GM12878 (cell line): ENCODE measurements around the gene SPTBN1. TPM values are rescaled to one million over a fixed set of nuclear protein-coding genes. Genes with fewer than 3 reads are reported as not detected.

Experiments
- ATAC-seq: fragments of 200-7000 bp; cut with Tn5 transposase; 3 replicates; pipeline ENCODE4 v1.9.1; 2020; ENCODE audit warnings: mild to moderate bottlenecking, moderate library complexity
- BruUV-seq: library from RNA; stranded (reverse); fragments of 400-500 nt; replicated peaks from 2 replicates; lab custom pipeline; 2021; lab: Mats Ljungman, UMichigan
- CTCF ChIA-PET: fragments of 300-600 bp; sonication (Branson Sonifier 250); formaldehyde crosslinking; extraction: SDS; loops from one replicate; lab custom pipeline; 2021; ENCODE audit warnings: inconsistent platforms; lab: Yijun Ruan, JAX
- POLR2A ChIA-PET: fragments of 350-600 bp; formaldehyde crosslinking; extraction: SDS; loops from one replicate; lab custom pipeline; 2021; ENCODE audit warnings: inconsistent platforms; lab: Charles Lee
- RAD21 ChIA-PET: fragments of 300-600 bp; sonication (Branson Sonifier 250); formaldehyde crosslinking; loops from one replicate; lab custom pipeline; 2023; ENCODE audit warnings: antibody characterized with exemption; ENCODE audit not compliant: unreplicated experiment; lab: Charles Lee
- SMC1A ChIA-PET: fragments of 300-600 bp; sonication (Branson Sonifier 250); formaldehyde crosslinking; loops from one replicate; lab custom pipeline; 2023; ENCODE audit not compliant: unreplicated experiment, uncharacterized antibody; lab: Charles Lee
- DNase-seq: peaks from one replicate; pipeline ENCODE4 v3.0.0-alpha.2; 2011; ENCODE audit warnings: low read depth, low spot score
- FAIRE-seq: peaks from 3 replicates; lab custom pipeline; 2011; peaks lifted over from hg19 to GRCh38; lab: Jason Lieb, UNC
- H2AFZ ChIP-seq: 2 replicates; pipeline ENCODE4 v1.6.0; 2011; ENCODE audit warnings: low read depth, low read length, control low read depth; ENCODE audit not compliant: control insufficient read depth
- H3K27ac ChIP-seq: 2 replicates; pipeline ENCODE4 v1.5.1; 2011; ENCODE audit warnings: control low read depth; ENCODE audit not compliant: control insufficient read depth, insufficient read depth
- H3K27me3 ChIP-seq, 2 experiments: replicated peaks in 1 of 2; 2 replicates each; pipeline versions ENCODE4 v1.6.0 to v1.6.1; 2011; ENCODE audit warnings: low read length in 1 of 2; ENCODE audit not compliant: control insufficient read depth in 2 of 2, insufficient read depth in 2 of 2
- H3K36me3 ChIP-seq, 2 experiments: 2 replicates each; pipeline ENCODE4 v1.5.1; 2011; ENCODE audit warnings: low read length in 1 of 2; ENCODE audit not compliant: control insufficient read depth in 2 of 2, insufficient read depth in 2 of 2
- H3K4me1 ChIP-seq: 2 replicates; pipeline ENCODE4 v1.6.1; 2011; ENCODE audit warnings: mild to moderate bottlenecking, low read length, moderate library complexity, mixed read lengths; ENCODE audit not compliant: control insufficient read depth, insufficient read depth
- H3K4me2 ChIP-seq: 2 replicates; pipeline ENCODE4 v1.6.0; 2011; ENCODE audit warnings: control low read depth; ENCODE audit not compliant: control insufficient read depth, insufficient read depth
- H3K4me3 ChIP-seq: fragments of 200-600 bp; sonication (generic); 2 replicates; pipeline ENCODE4 v1.5.1; 2016
- H3K79me2 ChIP-seq: 2 replicates; pipeline ENCODE4 v1.6.0; 2011; ENCODE audit warnings: low read length; ENCODE audit not compliant: control insufficient read depth, insufficient read depth
- H3K9ac ChIP-seq: 2 replicates; pipeline ENCODE4 v1.8.0; 2011; ENCODE audit warnings: low read length, control low read depth, mixed read lengths; ENCODE audit not compliant: control insufficient read depth, insufficient read depth
- H3K9me3 ChIP-seq: replicated peaks from 3 replicates; pipeline ENCODE4 v1.5.1; 2011; ENCODE audit warnings: mild to moderate bottlenecking, low read length; ENCODE audit not compliant: control insufficient read depth, insufficient read depth
- H4K20me1 ChIP-seq: 2 replicates; pipeline ENCODE4 v1.6.0; 2011; ENCODE audit not compliant: control insufficient read depth, insufficient read depth
- MTA2 ChIP-seq: fragments of 450-650 bp; IDR thresholded peaks from 2 replicates; pipeline ENCODE4 v1.6.1; 2016; ENCODE audit warnings: low read depth, mild to moderate bottlenecking, moderate library complexity
- WGBS: methylation state at CpG from one replicate; pipeline ENCODE4 v1.1.6; 2016; ENCODE audit warnings: low lambda C conversion rate; ENCODE audit not compliant: insufficient replicate concordance, insufficient coverage; ENCODE audit errors: missing lambda C conversion rate; 5-methylcytosine and 5-hydroxymethylcytosine counted together
- in situ Hi-C: fragments of 300-500 bp; cut with MboI; formaldehyde crosslinking; loops from 9 replicates; pipeline ENCODE4 v1.14.3; 2018; ENCODE audit warnings: mixed read lengths
- intact Hi-C: fragments of 100-400 bp; cut with micrococcal nuclease; formaldehyde crosslinking; loops from one replicate; pipeline ENCODE4 v1.14.2; 2022; ENCODE audit not compliant: unreplicated experiment
- polyA plus RNA-seq, 11 experiments: library from polyadenylated mRNA; depleted of rRNA in 4 of 11; unstranded in 6 of 11; stranded (reverse) in 5 of 11; fragments of >200 nt; fragmentation: Nextera tagmentation in 4 of 11; fragmentation: Illumina TruSeq in 1 of 11; extraction: Ambion mirVana in 4 of 11; extraction: Trizol in 1 of 11; gene quantifications; 1 replicate in 1 of 11; 2 replicates in 10 of 11; pipeline versions ENCODE4 v1.2.1 to v1.2.3, GENCODE V29; 2011 to 2016; ENCODE audit warnings: inconsistent platforms in 2 of 11, missing spikeins in 2 of 11, low read depth in 1 of 11
- total RNA-seq, 4 experiments: library from RNA; depleted of rRNA in 3 of 4; stranded (reverse); fragments of >200 nt in 3 of 4; fragmentation: Illumina TruSeq in 1 of 4; extraction: Trizol in 1 of 4; gene quantifications; 2 replicates each; pipeline versions ENCODE4 v1.2.1 to v1.2.3, GENCODE V29; 2013 to 2021
- TF ChIP-seq, protein P1 (sequence below): fragments of 450-650 bp; IDR thresholded peaks from 2 replicates; pipeline ENCODE4 v1.6.1; 2017; ENCODE audit warnings: mild to moderate bottlenecking, moderate library complexity

Gene SPTBN1
- total and polyA plus RNA-seq, 10 of the 15 experiments (the other 5 are each of a cell fraction or from before 2014, with no cell fraction given): 20.6 to 154 (median 76.7) TPM

DNA sequence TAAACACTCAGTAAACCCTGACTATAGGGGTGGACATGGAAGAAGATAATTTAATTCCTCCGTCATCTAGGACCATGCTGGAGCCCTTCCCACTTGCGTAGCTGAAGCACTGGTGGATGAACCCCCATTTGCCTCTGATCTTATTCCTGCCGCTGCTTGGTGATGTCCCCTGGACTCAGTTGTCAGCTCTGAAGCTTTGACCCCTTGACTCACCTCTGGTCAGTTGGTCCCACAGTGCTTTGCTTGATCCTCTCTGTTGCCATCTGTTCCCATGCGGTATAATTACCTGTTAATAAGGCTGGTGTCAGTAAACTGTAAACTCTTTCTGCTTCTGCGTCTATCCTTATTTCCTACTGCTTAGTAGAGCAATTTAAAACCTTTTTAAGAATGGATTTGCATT is 126.9 kb downstream of the SPTBN1 start:
- Histone ChIP-seq H3K4me3 (no peak overlapping the region), H3K4me1 (peaks cover 60% of the 10 kb centered on the region), H3K9me3 (no peaks in the 10 kb centered on the region), H3K36me3 (peaks cover 3 to 5% of the 10 kb centered on the region in 2 experiments; a peak in 3 of 4 replicates), H2AFZ (no peak overlapping the region), H4K20me1 (no peaks in the 10 kb centered on the region), H3K9ac (0 out of 2 replicates have a peak overlapping the region, but pooled peaks have one; percentile 21), H3K4me2 (peak overlapping the region; percentile 64), H3K27ac (peak overlapping the region; percentile 28), H3K27me3 (no peaks in the 10 kb centered on the region), H3K79me2 (peaks cover 99% of the 10 kb centered on the region)
- in situ Hi-C loops: no loop called here
- ChIA-PET SMC1A (interaction anchor here (2.0 to 15.8 kb wide), 6 partner anchors 9 to 49 kb away, joined by 7 to 569 read pairs (median 36); no protein-coding TSS in a partner anchor), CTCF (interaction anchor here (4.3 kb wide), 1 partner anchor 13 kb away, joined by 31 read pairs; no protein-coding TSS in a partner anchor), POLR2A (interaction anchor here (0.6 to 18.4 kb wide), 3 partner anchors 12 to 37 kb away, joined by 5 to 504 read pairs (median 136); no protein-coding TSS in a partner anchor), RAD21 (interaction anchor here (2.9 to 5.9 kb wide), 4 partner anchors 13 to 90 kb away, joined by 11 to 178 read pairs (median 80); no protein-coding TSS in a partner anchor)
- no TSS peak for BruUV-seq
- 86% methylated on average over 5 of the region's 5 CpGs for WGBS
- intact Hi-C loops: no loop called here
- DNase-seq (no peak), ATAC-seq (no peak), FAIRE-seq (no peak)
- TF ChIP-seq, protein P1, sequence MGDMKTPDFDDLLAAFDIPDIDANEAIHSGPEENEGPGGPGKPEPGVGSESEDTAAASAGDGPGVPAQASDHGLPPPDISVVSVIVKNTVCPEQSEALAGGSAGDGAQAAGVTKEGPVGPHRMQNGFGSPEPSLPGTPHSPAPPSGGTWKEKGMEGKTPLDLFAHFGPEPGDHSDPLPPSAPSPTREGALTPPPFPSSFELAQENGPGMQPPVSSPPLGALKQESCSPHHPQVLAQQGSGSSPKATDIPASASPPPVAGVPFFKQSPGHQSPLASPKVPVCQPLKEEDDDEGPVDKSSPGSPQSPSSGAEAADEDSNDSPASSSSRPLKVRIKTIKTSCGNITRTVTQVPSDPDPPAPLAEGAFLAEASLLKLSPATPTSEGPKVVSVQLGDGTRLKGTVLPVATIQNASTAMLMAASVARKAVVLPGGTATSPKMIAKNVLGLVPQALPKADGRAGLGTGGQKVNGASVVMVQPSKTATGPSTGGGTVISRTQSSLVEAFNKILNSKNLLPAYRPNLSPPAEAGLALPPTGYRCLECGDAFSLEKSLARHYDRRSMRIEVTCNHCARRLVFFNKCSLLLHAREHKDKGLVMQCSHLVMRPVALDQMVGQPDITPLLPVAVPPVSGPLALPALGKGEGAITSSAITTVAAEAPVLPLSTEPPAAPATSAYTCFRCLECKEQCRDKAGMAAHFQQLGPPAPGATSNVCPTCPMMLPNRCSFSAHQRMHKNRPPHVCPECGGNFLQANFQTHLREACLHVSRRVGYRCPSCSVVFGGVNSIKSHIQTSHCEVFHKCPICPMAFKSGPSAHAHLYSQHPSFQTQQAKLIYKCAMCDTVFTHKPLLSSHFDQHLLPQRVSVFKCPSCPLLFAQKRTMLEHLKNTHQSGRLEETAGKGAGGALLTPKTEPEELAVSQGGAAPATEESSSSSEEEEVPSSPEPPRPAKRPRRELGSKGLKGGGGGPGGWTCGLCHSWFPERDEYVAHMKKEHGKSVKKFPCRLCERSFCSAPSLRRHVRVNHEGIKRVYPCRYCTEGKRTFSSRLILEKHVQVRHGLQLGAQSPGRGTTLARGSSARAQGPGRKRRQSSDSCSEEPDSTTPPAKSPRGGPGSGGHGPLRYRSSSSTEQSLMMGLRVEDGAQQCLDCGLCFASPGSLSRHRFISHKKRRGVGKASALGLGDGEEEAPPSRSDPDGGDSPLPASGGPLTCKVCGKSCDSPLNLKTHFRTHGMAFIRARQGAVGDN: peak; percentile 31; the same call in 1 of the 2 replicates
- TF ChIP-seq MTA2: no peak
